ENCODE data around the gene UBE2E2. TPM values are rescaled to one million over a fixed set of nuclear protein-coding genes. Genes with fewer than 3 reads are reported as not detected.

The UBE2E2 gene
- total RNA-seq, 1 donor from 2014 or later = 45.9 TPM

DNA sequence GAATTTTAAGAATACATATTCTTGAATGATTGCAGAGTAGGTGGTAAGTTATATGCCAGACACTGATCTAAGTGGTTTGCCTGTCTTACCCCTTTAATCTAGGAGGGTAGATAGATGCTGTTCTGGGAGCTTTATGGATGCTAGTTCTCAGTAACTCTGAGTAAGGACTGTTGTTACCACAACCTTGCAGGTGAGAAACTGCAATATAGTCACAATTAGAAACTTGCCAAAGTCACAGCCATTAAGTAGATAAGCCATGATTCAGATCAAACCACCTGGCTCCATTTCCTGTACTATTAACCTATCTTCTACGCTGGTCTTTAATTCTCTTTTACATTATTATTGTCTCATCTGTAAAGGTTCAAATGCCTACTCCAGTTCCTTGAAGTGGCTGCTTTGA is 46.8 kb downstream of the UBE2E2 start:
- Histone ChIP-seq H3K27me3 (no peaks in the 10 kb centered on the region), H3K4me3 (no peak overlapping the region), H3K27ac (no peak overlapping the region), H3K36me3 (no peaks in the 10 kb centered on the region), H3K9me3 (no peaks in the 10 kb centered on the region), H3K4me1 (peaks cover 3% of the 10 kb centered on the region)
- no peak for ATAC-seq
- intact Hi-C loops (cut with DNase I) = no loop called here
- TF ChIP-seq, protein P1, sequence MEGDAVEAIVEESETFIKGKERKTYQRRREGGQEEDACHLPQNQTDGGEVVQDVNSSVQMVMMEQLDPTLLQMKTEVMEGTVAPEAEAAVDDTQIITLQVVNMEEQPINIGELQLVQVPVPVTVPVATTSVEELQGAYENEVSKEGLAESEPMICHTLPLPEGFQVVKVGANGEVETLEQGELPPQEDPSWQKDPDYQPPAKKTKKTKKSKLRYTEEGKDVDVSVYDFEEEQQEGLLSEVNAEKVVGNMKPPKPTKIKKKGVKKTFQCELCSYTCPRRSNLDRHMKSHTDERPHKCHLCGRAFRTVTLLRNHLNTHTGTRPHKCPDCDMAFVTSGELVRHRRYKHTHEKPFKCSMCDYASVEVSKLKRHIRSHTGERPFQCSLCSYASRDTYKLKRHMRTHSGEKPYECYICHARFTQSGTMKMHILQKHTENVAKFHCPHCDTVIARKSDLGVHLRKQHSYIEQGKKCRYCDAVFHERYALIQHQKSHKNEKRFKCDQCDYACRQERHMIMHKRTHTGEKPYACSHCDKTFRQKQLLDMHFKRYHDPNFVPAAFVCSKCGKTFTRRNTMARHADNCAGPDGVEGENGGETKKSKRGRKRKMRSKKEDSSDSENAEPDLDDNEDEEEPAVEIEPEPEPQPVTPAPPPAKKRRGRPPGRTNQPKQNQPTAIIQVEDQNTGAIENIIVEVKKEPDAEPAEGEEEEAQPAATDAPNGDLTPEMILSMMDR (IDR thresholded peaks at IDR 0.05) = no peak
- no peak for DNase-seq

DNA sequence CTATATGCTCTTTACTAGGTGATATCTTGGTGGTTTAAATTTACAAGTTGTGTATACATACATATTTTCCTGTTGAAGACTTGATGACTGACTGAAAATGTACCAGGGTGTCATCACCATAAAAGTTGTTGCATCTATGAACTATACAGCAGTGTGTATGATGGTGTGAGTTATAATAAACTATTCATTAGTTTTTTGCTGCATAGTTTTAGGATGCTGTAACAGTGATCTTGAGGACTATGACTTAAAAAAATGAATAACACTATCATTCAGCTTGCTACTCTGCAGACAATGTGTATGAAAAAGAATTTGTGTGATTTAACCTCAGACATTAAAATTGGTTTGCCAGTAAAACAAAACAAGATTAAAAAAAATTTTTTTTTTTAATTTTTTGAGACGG is 49.0 kb downstream of the UBE2E2 start:
- intact Hi-C loops (cut with DNase I) = no loop called here
- Histone ChIP-seq H3K27me3 (no peaks in the 10 kb centered on the region), H3K9me3 (no peaks in the 10 kb centered on the region), H3K4me1 (peaks cover 12% of the 10 kb centered on the region), H3K27ac (no peak overlapping the region), H3K36me3 (no peaks in the 10 kb centered on the region), H3K4me3 (no peak overlapping the region)
- DNase-seq (no peak), ATAC-seq (no peak)
- TF ChIP-seq, protein P1 (IDR thresholded peaks at IDR 0.05) = no peak

DNA sequence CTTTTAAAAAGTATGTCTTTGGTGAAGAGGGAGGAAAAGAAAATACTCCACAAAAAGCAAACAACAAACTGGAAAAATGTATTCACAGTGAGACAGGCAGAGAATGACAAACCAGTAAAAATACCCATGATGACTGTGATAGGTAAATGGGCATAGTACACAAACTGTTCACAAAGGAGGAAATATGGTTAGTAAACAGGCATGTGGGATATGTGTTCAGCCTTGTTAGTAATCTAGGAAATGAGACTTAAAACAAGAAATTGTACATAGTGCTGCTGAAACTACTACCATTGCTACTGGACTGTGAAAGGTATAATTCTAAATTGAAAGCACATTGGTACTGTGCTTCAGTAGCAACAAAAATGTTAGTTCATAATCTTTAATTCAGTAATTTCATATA is 50.1 kb downstream of the UBE2E2 start:
- intact Hi-C loops (cut with DNase I) = no loop called here
- Histone ChIP-seq H3K4me1 (peaks cover 13% of the 10 kb centered on the region), H3K4me3 (no peak overlapping the region), H3K9me3 (no peaks in the 10 kb centered on the region), H3K27ac (no peak overlapping the region), H3K36me3 (no peaks in the 10 kb centered on the region), H3K27me3 (no peaks in the 10 kb centered on the region)
- ATAC-seq = no peak
- TF ChIP-seq, protein P1 (IDR thresholded peaks at IDR 0.05) = no peak
- no peak for DNase-seq

DNA sequence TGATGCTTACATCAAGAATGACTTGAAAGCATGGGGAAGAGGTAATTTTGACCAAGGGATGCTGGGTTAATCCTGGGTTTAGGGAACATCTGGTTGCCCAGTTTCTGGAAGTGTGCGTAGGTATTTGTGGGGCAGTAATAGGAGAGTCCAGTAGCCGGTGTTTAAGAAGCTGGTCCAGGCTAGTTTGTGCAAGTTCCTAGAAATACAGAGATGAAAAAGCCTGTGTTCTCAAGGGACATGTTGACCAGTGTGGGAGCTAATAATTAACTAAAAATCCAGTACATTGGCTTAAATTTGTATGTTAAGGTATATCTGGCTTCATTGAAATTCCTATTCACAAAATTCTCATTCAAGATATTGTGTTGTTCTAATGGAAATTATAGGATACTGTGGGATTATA is 51.2 kb downstream of the UBE2E2 start:
- TF ChIP-seq, protein P1 (IDR thresholded peaks at IDR 0.05) = no peak
- no peak for DNase-seq

DNA sequence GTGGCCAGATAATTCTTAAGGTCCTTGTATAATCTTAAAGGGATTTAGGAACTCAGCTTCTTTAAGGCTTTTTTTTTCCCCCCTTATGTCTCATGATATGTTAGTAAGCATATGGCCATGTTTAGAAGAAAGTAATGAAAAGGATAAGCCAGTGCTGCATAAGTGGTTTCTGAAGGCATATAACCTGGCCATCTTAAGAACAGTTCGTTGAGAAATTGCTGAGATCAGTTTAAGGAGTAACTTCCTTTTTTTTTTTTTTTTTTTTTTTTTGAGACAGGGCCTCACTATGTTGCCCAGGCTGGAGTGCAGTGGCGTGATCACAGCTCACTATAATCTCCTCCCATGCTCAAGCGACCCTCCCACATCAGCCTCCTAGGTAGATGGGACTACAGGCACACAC is 51.7 kb downstream of the UBE2E2 start:
- no peak overlapping the region for H3K4me3 ChIP-seq
- intact Hi-C loops (cut with DNase I) = no loop called here
- no peaks in the 10 kb centered on the region for H3K27me3 ChIP-seq
- H3K4me1 ChIP-seq = peaks cover 13% of the 10 kb centered on the region
- DNase-seq (no peak), ATAC-seq (peak; percentile 28)
- TF ChIP-seq, protein P1 (IDR thresholded peaks at IDR 0.05) = no peak
- H3K9me3 ChIP-seq = no peaks in the 10 kb centered on the region
- no peak overlapping the region for H3K27ac ChIP-seq
- no peaks in the 10 kb centered on the region for H3K36me3 ChIP-seq

More for the DNA sequence above, 51.2 kb downstream of the UBE2E2 start:
- no peak overlapping the region for H3K27ac ChIP-seq
- H3K27me3 ChIP-seq = no peaks in the 10 kb centered on the region
- ATAC-seq = no peak
- no peak overlapping the region for H3K4me3 ChIP-seq
- no peaks in the 10 kb centered on the region for H3K9me3 ChIP-seq
- H3K36me3 ChIP-seq = no peaks in the 10 kb centered on the region
- peaks cover 13% of the 10 kb centered on the region for H3K4me1 ChIP-seq
- intact Hi-C loops (cut with DNase I) = no loop called here

Data from upper lobe of right lung (tissue), 1 donor.